ENCODE measurements around the gene NAALADL2.
"Not testable (repeated sequence)": the region's sequence is repeated elsewhere in the genome, so short reads cannot be mapped to it uniquely, and the experiment has no call there.

Gene NAALADL2

DNA sequence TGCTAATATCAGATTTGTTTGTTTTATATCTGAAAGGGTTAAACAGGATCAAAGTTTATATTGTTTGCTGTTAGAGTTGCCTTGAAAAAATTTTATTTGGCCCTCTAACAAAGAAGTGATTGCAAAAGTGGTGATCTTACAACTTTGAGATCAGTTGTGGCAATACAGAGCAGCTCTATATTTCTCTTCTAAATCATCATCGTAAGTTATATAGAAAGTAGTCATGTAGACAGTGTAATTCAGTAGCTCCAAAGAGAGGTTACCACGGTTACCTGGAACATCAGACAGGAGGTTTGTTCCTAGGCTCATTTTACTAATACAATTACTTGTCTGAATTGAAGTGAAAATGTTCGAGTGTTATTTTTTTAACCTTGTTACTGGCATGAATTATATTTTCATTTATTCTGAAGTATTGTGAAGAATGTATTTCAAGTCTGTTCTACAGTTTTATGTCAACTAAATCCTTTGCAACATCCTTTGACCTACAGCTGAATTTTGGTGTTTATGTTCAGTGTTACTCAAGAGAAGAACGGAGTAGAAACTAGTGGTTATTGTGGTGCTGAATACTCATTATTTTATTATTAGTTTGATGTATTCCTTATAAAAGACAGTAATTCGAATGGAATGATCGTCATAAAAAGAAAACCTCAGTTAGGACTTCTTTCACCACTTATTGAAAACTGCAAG lies 214.2 kb downstream of the NAALADL2 start:
- no peak for DNase-seq (ENCODE audit: low spot score)

- peak; percentile 22 for DNase-seq (ENCODE audit: low spot score)
Measured at GRCh38 chr3:175075269-175075668, 216.1 kb downstream of the NAALADL2 start.

- DNase-seq (ENCODE audit: low spot score), result no peak
Measured at GRCh38 chr3:175077216-175077615, 218.1 kb downstream of the NAALADL2 start.

- no peak for DNase-seq (ENCODE audit: low spot score)
Measured at GRCh38 chr3:175082631-175083030, 223.5 kb downstream of the NAALADL2 start.

- not testable (repeated sequence) for DNase-seq (ENCODE audit: low spot score)
Measured at GRCh38 chr3:175087128-175087527, 228.0 kb downstream of the NAALADL2 start.

GRCh38 chr3:175088766-175089380 lies 229.7 kb downstream of the NAALADL2 start:
- DNase-seq (ENCODE audit: low spot score), result no peak

GRCh38 chr3:175091426-175092114 lies 232.4 kb downstream of the NAALADL2 start:
- DNase-seq (ENCODE audit: low spot score), result no peak

- no peak for DNase-seq (ENCODE audit: low spot score)
Measured at GRCh38 chr3:175093748-175094147, 234.6 kb downstream of the NAALADL2 start.

- no peak for DNase-seq (ENCODE audit: low spot score)
Measured at GRCh38 chr3:175094344-175094743, 235.2 kb downstream of the NAALADL2 start.

- no peak for DNase-seq (ENCODE audit: low spot score)
Measured at GRCh38 chr3:175098644-175099043, 239.5 kb downstream of the NAALADL2 start.

DNA sequence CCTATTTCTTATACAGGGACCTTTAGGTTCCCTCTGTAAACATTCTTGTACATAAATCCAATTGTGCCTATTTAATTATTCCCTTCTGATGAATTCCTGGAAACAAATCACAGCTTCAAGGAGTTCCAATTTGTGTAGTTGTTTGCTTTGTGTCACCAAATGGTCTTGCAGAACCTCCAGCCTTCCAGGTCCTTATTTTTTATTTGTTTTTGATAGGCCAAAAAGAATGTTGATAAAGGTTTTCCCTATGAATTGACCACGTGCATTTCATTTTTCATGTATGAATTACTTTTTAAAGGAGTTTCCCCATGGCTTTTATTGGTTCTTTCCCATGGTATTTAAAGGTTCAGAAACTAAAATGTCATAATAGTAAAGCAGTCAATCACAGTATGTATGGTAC lies 243.0 kb downstream of the NAALADL2 start:
- DNase-seq (ENCODE audit: low spot score), result no peak

- DNase-seq (ENCODE audit: low spot score), result no peak
Measured at GRCh38 chr3:175103298-175103697, 244.2 kb downstream of the NAALADL2 start.

DNA sequence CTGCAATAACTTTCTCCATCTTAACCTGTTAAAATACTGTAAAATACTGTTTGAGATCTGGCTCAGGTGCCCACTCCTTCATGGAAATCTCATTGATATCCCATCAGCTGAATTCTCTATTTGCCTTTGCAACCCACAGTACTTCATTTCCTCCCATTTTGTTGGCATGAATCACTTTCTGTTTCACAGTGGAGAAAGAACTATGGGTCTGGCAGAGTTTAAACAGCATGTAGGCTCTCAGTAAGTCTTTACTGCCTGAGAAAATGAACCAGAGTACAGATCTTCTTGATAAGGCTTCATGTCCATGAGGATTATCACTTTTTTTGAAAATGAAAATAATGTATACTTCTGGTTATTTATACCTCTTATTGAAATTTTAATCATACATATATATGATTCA lies 245.9 kb downstream of the NAALADL2 start:
- peak; percentile 13 for DNase-seq (ENCODE audit: low spot score)

DNA sequence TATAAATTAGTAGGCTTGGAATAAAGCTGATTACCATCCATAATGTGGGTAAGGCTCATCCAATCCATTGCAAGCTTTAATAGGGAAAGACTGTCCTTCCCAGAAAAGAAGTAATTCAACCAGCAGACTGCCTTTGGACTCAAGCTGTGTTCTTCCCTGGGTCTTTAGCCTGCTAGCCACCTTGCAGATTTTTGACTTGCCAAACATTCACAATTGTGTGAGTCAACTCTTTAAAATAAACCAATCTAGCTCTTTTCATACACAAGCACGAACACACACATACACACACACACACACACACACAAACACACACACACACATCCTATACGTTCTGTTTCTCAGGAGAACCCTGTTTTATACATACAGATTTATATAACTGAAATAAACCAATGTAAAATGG lies 248.1 kb downstream of the NAALADL2 start:
- no peak for DNase-seq (ENCODE audit: low spot score)

DNA sequence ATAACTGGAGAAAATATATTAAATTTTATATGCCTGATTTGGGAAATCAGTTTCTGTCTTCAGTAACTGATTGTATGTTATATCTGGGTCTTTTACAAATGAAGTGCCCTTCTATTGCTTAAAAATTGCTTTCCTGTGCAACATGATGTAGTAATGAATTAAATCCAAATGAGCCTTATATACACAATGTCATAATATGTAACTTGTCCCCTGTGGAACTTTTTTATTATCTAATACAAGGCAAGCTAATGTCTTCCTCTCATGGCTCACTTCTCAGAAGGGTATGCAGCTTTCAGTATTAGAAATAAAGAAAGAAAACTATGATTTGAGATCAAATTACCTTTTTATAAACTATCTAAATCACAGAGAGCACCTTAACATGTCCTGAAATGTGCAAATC lies 248.9 kb downstream of the NAALADL2 start:
- no peak for DNase-seq (ENCODE audit: low spot score)

GRCh38 chr3:175108613-175109151 lies 249.5 kb downstream of the NAALADL2 start:
- no peak for DNase-seq (ENCODE audit: low spot score)

GRCh38 chr3:175111036-175111435 lies 251.9 kb downstream of the NAALADL2 start:
- DNase-seq (ENCODE audit: low spot score), result no peak

- DNase-seq (ENCODE audit: low spot score), result no peak
Measured at GRCh38 chr3:175118382-175118941, 259.3 kb downstream of the NAALADL2 start.

DNA sequence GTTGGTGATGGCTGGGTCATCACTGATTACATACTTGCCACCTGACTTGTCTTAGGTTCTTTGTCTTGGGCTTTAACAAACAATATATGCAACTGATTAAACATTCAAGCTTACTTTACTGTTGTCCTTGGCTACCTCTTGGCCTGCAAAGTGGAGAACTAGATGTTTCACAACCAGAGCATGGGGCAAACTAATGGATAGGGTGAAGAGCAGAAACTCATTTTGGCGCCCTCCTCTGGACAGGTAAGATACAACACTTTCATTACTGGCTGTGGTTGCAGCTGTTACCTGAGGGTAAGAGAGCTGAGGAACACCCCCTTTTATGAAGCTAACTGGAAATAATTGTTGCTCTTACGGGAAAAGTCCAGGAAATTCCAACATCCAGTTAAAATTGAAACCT lies 262.1 kb downstream of the NAALADL2 start:
- no peak for DNase-seq (ENCODE audit: low spot score)

DNA sequence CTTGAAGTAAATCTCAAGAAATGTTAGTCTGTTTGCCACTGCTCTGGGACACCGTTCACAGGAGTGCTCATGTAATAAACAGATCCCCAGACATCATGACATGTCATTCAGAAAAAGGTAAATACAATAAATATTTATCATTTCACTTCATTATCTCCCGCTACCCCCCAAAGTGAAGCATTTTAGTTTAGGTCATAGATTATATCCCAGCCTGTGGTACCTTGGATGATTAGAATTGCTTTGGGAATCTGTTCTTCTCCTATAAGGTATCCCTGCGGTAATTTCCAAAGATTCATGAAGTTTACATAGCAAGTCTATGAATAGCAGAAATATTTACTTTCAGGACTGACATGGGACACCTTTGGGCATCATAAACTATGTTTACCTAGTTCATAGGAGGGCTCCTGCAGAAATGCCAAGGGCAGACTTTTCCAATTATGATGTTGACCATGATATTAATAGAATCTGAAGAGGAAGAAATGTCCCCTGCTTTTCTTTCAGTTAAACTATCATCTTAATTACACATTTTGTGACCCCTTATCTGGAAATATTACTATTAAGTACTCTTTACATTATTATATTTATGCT lies 268.0 kb downstream of the NAALADL2 start:
- DNase-seq (ENCODE audit: low spot score), result no peak

GRCh38 chr3:175129126-175129525 lies 270.0 kb downstream of the NAALADL2 start:
- DNase-seq (ENCODE audit: low spot score), result no peak

DNA sequence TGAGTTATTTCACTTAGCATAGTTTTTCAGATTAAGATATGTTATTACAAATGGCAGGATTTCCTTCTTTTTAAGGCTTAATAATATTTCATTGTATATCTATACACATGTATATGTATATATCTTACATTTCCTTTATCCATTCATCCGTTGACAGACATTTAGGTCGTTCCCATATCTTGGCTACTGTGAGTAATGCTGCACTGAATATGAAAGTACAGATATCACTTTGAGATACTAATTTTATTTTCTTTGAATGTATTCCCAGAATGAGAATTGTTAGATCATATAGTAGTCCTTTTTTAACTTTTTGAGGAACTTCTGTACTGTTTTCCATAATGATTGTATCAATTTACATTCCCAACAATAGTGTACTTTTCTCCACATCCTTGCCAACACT lies 270.4 kb downstream of the NAALADL2 start:
- no peak for DNase-seq (ENCODE audit: low spot score)
